ENCODE data around the gene MYL10. TPM values are rescaled to one million over a fixed set of nuclear protein-coding genes. Genes with fewer than 3 reads are reported as not detected.

Gene MYL10
- polyA plus RNA-seq, 1 donor from 2014 or later: not detected

- Histone ChIP-seq H3K9me2 (ENCODE audit: insufficient read depth, low read length) (no peaks in the 10 kb centered on the region), H3K36me3 (ENCODE audit: insufficient read depth, low read length) (no peaks in the 10 kb centered on the region), H3K4me2 (ENCODE audit: low read length) (no peak overlapping the region), H2AFZ (ENCODE audit: low read depth, low read length) (no peak overlapping the region), H3K4me3 (ENCODE audit: low read length) (no peak overlapping the region), H3K27ac (ENCODE audit: low read length) (no peak overlapping the region), H3K27me3 (ENCODE audit: insufficient read depth, low read depth, low read length) (no peaks in the 10 kb centered on the region), H3K9me3 (ENCODE audit: low read length) (no peaks in the 10 kb centered on the region), H3K79me2 (replicated peaks; ENCODE audit: insufficient read depth, low read length) (no peaks in the 10 kb centered on the region), H4K20me1 (ENCODE audit: insufficient read depth) (no peaks in the 10 kb centered on the region), H3F3A (ENCODE audit: insufficient read depth, low read length, poor library complexity, severe bottlenecking) (no peaks in the 10 kb centered on the region), H3K9ac (ENCODE audit: low read length) (no peak overlapping the region)
- TF ChIP-seq RAD21 (conservative IDR thresholded peaks at IDR 0.05) (no peak), EZH2 (IDR thresholded peaks at IDR 0.05; ENCODE audit: borderline replicate concordance, insufficient read depth, low read length, poor library complexity, severe bottlenecking) (no peak), CTCF (IDR thresholded peaks at IDR 0.05; ENCODE audit: poor library complexity, severe bottlenecking) (no peak), TAF1 (IDR thresholded peaks at IDR 0.05; ENCODE audit: low read depth) (no peak), MXI1 (conservative IDR thresholded peaks at IDR 0.05; ENCODE audit: poor library complexity, severe bottlenecking) (no peak), SMC3 (conservative IDR thresholded peaks at IDR 0.05; ENCODE audit: poor library complexity) (no peak), EP300 (conservative IDR thresholded peaks at IDR 0.05; ENCODE audit: poor library complexity, severe bottlenecking) (no peak), REST (IDR thresholded peaks at IDR 0.05; ENCODE audit: borderline replicate concordance) (no peak), POLR2AphosphoS5 (IDR thresholded peaks at IDR 0.05) (no peak)
Observed at GRCh38 chr7:101668726-101669125, 39.6 kb upstream of the MYL10 start.

GRCh38 chr7:101667920-101668319 is 38.8 kb upstream of the MYL10 start:
- Histone ChIP-seq H3K4me3 (ENCODE audit: low read length) (no peak overlapping the region), H3K9me2 (ENCODE audit: insufficient read depth, low read length) (no peaks in the 10 kb centered on the region), H3F3A (ENCODE audit: insufficient read depth, low read length, poor library complexity, severe bottlenecking) (no peaks in the 10 kb centered on the region), H2AFZ (ENCODE audit: low read depth, low read length) (no peak overlapping the region), H3K9ac (ENCODE audit: low read length) (no peak overlapping the region), H3K9me3 (ENCODE audit: low read length) (no peaks in the 10 kb centered on the region), H4K20me1 (ENCODE audit: insufficient read depth) (no peaks in the 10 kb centered on the region), H3K27me3 (ENCODE audit: insufficient read depth, low read depth, low read length) (no peaks in the 10 kb centered on the region), H3K4me2 (ENCODE audit: low read length) (no peak overlapping the region), H3K79me2 (replicated peaks; ENCODE audit: insufficient read depth, low read length) (no peaks in the 10 kb centered on the region), H3K27ac (ENCODE audit: low read length) (no peak overlapping the region), H3K36me3 (ENCODE audit: insufficient read depth, low read length) (no peaks in the 10 kb centered on the region)
- no peak for TF ChIP-seq EP300 (conservative IDR thresholded peaks at IDR 0.05; ENCODE audit: poor library complexity, severe bottlenecking)
- TF ChIP-seq EZH2 (IDR thresholded peaks at IDR 0.05; ENCODE audit: borderline replicate concordance, insufficient read depth, low read length, poor library complexity, severe bottlenecking): no peak
- TF ChIP-seq POLR2AphosphoS5 (IDR thresholded peaks at IDR 0.05): no peak
- no peak for TF ChIP-seq TAF1 (IDR thresholded peaks at IDR 0.05; ENCODE audit: low read depth)
- TF ChIP-seq REST (IDR thresholded peaks at IDR 0.05; ENCODE audit: borderline replicate concordance): no peak
- TF ChIP-seq MXI1 (conservative IDR thresholded peaks at IDR 0.05; ENCODE audit: poor library complexity, severe bottlenecking): no peak
- no peak for TF ChIP-seq CTCF (IDR thresholded peaks at IDR 0.05; ENCODE audit: poor library complexity, severe bottlenecking)
- no peak for TF ChIP-seq SMC3 (conservative IDR thresholded peaks at IDR 0.05; ENCODE audit: poor library complexity)
- no peak for TF ChIP-seq RAD21 (conservative IDR thresholded peaks at IDR 0.05)

Measured in neural cell (in vitro differentiated cells).